SK-N-SH treated with all-trans-retinoic acid at 6 μM for 48 hours (cell line): ENCODE data around the gene SAFB2.

Experiments used
- ATAC-seq: fragments of 200-7000 bp; cut with Tn5 transposase; 3 replicates; pipeline ENCODE4 v1.9.1; 2020; ENCODE audit warnings: mild to moderate bottlenecking, moderate library complexity
- ARNTL ChIP-seq: fragments of 450-650 bp; formaldehyde crosslinking; IDR thresholded peaks from 2 replicates; pipeline ENCODE4 v1.5.0; 2020; ENCODE audit warnings: low read depth, mild to moderate bottlenecking, moderate library complexity, borderline replicate concordance
- BACH2 ChIP-seq: fragments of 250-450 bp; sonication (Bioruptor Pico); IDR thresholded peaks from 2 replicates; pipeline ENCODE4 v1.9.0; 2021; ENCODE audit warnings: mild to moderate bottlenecking, borderline replicate concordance
- CSDC2 ChIP-seq: fragments of 250-450 bp; sonication (Bioruptor Pico); IDR thresholded peaks from 2 replicates; pipeline ENCODE4 v1.5.0; 2020; ENCODE audit warnings: mild to moderate bottlenecking, moderate library complexity
- GLIS3 ChIP-seq: fragments of 250-450 bp; sonication (Bioruptor Pico); IDR thresholded peaks from 2 replicates; pipeline ENCODE4 v1.5.0; 2020; ENCODE audit warnings: mild to moderate bottlenecking, moderate library complexity
- ISL1 ChIP-seq: fragments of 250-450 bp; sonication (Bioruptor Pico); IDR thresholded peaks from 2 replicates; pipeline ENCODE4 v2.1.2; 2022; ENCODE audit warnings: mild to moderate bottlenecking, moderate library complexity
- OSR1 ChIP-seq: fragments of 250-450 bp; sonication (Bioruptor Pico); IDR thresholded peaks from 2 replicates; pipeline ENCODE4 v1.8.0; 2022; ENCODE audit warnings: moderate library complexity, mild to moderate bottlenecking, inconsistent platforms
- PPARA ChIP-seq: fragments of 250-450 bp; sonication (Bioruptor Pico); IDR thresholded peaks from 2 replicates; pipeline ENCODE4 v1.5.0; 2020; ENCODE audit warnings: mild to moderate bottlenecking, borderline replicate concordance
- RARB ChIP-seq: fragments of 250-450 bp; sonication (Bioruptor Pico); IDR thresholded peaks from 2 replicates; pipeline ENCODE4 v1.8.0; 2021; ENCODE audit warnings: mild to moderate bottlenecking, moderate library complexity
- SNAI2 ChIP-seq: fragments of 250-450 bp; sonication (Bioruptor Pico); IDR thresholded peaks from 2 replicates; pipeline ENCODE4 v1.5.0; 2020; ENCODE audit warnings: mild to moderate bottlenecking, moderate library complexity
- TCF4 ChIP-seq: fragments of 250-450 bp; sonication (Bioruptor Pico); IDR thresholded peaks from 2 replicates; pipeline ENCODE4 v1.8.0; 2021; ENCODE audit warnings: mild to moderate bottlenecking, moderate library complexity, borderline replicate concordance
- TOX ChIP-seq: fragments of 250-450 bp; sonication (Bioruptor Pico); IDR thresholded peaks from 2 replicates; pipeline ENCODE4 v1.8.0; 2021; ENCODE audit warnings: mild to moderate bottlenecking, moderate library complexity, borderline replicate concordance
- ZC3H10 ChIP-seq: fragments of 250-450 bp; sonication (Bioruptor Pico); IDR thresholded peaks from 2 replicates; pipeline ENCODE4 v1.5.1; 2021; ENCODE audit warnings: mild to moderate bottlenecking, moderate library complexity
- ZFP3 ChIP-seq: fragments of 250-450 bp; sonication (Bioruptor Pico); IDR thresholded peaks from 2 replicates; pipeline ENCODE4 v1.5.0; 2020; ENCODE audit warnings: mild to moderate bottlenecking, moderate library complexity
- ZNF565 ChIP-seq: fragments of 450-650 bp; formaldehyde crosslinking; conservative IDR thresholded peaks from 2 replicates; pipeline ENCODE4 v1.5.0; 2020; ENCODE audit warnings: low read depth, mild to moderate bottlenecking, moderate library complexity
- ZNF70 ChIP-seq: fragments of 450-650 bp; formaldehyde crosslinking; IDR thresholded peaks from 2 replicates; pipeline ENCODE4 v1.5.0; 2020; ENCODE audit warnings: mild to moderate bottlenecking, moderate library complexity
- ZNF8 ChIP-seq: fragments of 450-650 bp; formaldehyde crosslinking; IDR thresholded peaks from 2 replicates; pipeline ENCODE4 v1.5.0; 2020; ENCODE audit warnings: mild to moderate bottlenecking, moderate library complexity
- TF ChIP-seq, protein P1 (sequence below): fragments of 250-450 bp; sonication (Bioruptor Pico); IDR thresholded peaks from 2 replicates; pipeline ENCODE4 v1.5.0; 2020; ENCODE audit warnings: mild to moderate bottlenecking, moderate library complexity
- TF ChIP-seq, protein P2 (sequence below): fragments of 250-450 bp; sonication (Bioruptor Pico); IDR thresholded peaks from 2 replicates; pipeline ENCODE4 v1.8.0; 2021; ENCODE audit warnings: low read depth, mild to moderate bottlenecking, moderate library complexity, borderline replicate concordance
- TF ChIP-seq, protein P3 (sequence below): fragments of 250-450 bp; sonication (Bioruptor Pico); IDR thresholded peaks from 2 replicates; pipeline ENCODE4 v1.8.0; 2020; ENCODE audit warnings: mild to moderate bottlenecking, moderate library complexity, borderline replicate concordance
- TF ChIP-seq, protein P4 (sequence below): fragments of 250-450 bp; sonication (Bioruptor Pico); IDR thresholded peaks from 2 replicates; pipeline ENCODE4 v1.5.1; 2020; ENCODE audit warnings: low read depth, mild to moderate bottlenecking, moderate library complexity

SAFB2 gene

DNA sequence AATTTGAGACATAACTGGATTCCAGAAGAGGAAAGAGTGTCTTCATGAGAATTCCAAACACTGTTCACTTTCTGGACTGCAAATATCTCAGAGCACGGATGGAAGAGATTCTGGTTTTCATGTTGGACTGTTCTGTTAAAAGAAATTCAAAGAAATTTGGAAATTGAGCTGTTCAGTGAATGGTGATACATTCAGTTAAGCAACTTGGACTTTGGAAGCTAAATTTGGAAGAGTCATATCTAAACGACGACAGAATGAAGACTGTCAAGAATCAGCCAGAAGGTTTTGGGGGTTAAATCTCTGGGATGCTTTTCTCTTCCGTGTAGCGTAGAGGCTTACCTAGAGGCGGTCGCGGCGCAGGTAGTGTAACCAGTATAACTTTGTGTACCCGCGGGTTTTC lies 25.9 kb upstream of the SAFB2 start:
- no peak for TF ChIP-seq BACH2 (CRISPR knock-in tag)
- TF ChIP-seq, protein P1, sequence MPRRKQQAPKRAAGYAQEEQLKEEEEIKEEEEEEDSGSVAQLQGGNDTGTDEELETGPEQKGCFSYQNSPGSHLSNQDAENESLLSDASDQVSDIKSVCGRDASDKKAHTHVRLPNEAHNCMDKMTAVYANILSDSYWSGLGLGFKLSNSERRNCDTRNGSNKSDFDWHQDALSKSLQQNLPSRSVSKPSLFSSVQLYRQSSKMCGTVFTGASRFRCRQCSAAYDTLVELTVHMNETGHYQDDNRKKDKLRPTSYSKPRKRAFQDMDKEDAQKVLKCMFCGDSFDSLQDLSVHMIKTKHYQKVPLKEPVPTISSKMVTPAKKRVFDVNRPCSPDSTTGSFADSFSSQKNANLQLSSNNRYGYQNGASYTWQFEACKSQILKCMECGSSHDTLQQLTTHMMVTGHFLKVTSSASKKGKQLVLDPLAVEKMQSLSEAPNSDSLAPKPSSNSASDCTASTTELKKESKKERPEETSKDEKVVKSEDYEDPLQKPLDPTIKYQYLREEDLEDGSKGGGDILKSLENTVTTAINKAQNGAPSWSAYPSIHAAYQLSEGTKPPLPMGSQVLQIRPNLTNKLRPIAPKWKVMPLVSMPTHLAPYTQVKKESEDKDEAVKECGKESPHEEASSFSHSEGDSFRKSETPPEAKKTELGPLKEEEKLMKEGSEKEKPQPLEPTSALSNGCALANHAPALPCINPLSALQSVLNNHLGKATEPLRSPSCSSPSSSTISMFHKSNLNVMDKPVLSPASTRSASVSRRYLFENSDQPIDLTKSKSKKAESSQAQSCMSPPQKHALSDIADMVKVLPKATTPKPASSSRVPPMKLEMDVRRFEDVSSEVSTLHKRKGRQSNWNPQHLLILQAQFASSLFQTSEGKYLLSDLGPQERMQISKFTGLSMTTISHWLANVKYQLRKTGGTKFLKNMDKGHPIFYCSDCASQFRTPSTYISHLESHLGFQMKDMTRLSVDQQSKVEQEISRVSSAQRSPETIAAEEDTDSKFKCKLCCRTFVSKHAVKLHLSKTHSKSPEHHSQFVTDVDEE (CRISPR knock-in tag), result no peak
- TF ChIP-seq, protein P2, sequence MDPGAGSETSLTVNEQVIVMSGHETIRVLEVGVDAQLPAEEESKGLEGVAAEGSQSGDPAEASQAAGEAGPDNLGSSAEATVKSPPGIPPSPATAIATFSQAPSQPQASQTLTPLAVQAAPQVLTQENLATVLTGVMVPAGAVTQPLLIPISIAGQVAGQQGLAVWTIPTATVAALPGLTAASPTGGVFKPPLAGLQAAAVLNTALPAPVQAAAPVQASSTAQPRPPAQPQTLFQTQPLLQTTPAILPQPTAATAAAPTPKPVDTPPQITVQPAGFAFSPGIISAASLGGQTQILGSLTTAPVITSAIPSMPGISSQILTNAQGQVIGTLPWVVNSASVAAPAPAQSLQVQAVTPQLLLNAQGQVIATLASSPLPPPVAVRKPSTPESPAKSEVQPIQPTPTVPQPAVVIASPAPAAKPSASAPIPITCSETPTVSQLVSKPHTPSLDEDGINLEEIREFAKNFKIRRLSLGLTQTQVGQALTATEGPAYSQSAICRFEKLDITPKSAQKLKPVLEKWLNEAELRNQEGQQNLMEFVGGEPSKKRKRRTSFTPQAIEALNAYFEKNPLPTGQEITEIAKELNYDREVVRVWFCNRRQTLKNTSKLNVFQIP (CRISPR knock-in tag), result no peak
- no peak for TF ChIP-seq TCF4 (CRISPR knock-in tag)
- TF ChIP-seq OSR1 (CRISPR knock-in tag), result no peak
- TF ChIP-seq GLIS3 (CRISPR knock-in tag), result no peak
- no peak for TF ChIP-seq ZC3H10 (CRISPR knock-in tag)
- TF ChIP-seq CSDC2, result no peak
- TF ChIP-seq ISL1 (CRISPR knock-in tag), result no peak
- TF ChIP-seq, all 23 proteins: peak for 0
- ATAC-seq, result no peak

DNA sequence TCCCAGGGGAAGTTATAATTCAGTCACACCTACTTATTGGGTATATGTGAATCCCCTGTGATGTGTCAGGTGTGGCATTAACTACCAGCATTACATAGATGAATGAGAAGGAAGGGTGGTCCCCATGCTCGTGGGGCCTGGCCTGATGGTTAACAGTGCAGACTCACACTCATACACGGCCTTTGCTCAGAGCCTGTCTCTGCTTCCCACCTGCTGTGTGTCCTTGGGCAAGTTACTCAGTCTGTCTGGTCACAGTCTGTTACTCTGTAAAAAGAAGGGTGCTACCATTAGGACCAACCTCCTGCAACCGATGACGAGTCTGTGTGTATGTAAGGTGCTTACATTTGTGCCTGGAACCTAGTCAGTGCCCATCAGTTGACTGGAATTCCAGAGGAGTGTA lies 24.1 kb upstream of the SAFB2 start:
- no peak for ATAC-seq
- TF ChIP-seq, protein P3, sequence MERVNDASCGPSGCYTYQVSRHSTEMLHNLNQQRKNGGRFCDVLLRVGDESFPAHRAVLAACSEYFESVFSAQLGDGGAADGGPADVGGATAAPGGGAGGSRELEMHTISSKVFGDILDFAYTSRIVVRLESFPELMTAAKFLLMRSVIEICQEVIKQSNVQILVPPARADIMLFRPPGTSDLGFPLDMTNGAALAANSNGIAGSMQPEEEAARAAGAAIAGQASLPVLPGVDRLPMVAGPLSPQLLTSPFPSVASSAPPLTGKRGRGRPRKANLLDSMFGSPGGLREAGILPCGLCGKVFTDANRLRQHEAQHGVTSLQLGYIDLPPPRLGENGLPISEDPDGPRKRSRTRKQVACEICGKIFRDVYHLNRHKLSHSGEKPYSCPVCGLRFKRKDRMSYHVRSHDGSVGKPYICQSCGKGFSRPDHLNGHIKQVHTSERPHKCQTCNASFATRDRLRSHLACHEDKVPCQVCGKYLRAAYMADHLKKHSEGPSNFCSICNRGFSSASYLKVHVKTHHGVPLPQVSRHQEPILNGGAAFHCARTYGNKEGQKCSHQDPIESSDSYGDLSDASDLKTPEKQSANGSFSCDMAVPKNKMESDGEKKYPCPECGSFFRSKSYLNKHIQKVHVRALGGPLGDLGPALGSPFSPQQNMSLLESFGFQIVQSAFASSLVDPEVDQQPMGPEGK (CRISPR knock-in tag), result no peak
- TF ChIP-seq TCF4 (CRISPR knock-in tag), result no peak
- no peak for TF ChIP-seq TOX (CRISPR knock-in tag)
- TF ChIP-seq CSDC2, result no peak
- TF ChIP-seq, protein P4, sequence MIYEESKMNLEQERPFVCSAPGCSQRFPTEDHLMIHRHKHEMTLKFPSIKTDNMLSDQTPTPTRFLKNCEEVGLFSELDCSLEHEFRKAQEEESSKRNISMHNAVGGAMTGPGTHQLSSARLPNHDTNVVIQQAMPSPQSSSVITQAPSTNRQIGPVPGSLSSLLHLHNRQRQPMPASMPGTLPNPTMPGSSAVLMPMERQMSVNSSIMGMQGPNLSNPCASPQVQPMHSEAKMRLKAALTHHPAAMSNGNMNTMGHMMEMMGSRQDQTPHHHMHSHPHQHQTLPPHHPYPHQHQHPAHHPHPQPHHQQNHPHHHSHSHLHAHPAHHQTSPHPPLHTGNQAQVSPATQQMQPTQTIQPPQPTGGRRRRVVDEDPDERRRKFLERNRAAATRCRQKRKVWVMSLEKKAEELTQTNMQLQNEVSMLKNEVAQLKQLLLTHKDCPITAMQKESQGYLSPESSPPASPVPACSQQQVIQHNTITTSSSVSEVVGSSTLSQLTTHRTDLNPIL (CRISPR knock-in tag), result no peak
- TF ChIP-seq OSR1 (CRISPR knock-in tag), result no peak
- TF ChIP-seq, protein P2 (CRISPR knock-in tag), result no peak
- no peak for TF ChIP-seq ZNF8 (CRISPR knock-in tag)
- no peak for TF ChIP-seq PPARA
- no peak for TF ChIP-seq ISL1 (CRISPR knock-in tag)
- no peak for TF ChIP-seq BACH2 (CRISPR knock-in tag)
- no peak for TF ChIP-seq ZNF70 (CRISPR knock-in tag)
- no peak for TF ChIP-seq SNAI2 (CRISPR knock-in tag)
- no peak for TF ChIP-seq GLIS3 (CRISPR knock-in tag)
- TF ChIP-seq ZFP3 (CRISPR knock-in tag), result no peak
- no peak for TF ChIP-seq ZNF565 (CRISPR knock-in tag)

DNA sequence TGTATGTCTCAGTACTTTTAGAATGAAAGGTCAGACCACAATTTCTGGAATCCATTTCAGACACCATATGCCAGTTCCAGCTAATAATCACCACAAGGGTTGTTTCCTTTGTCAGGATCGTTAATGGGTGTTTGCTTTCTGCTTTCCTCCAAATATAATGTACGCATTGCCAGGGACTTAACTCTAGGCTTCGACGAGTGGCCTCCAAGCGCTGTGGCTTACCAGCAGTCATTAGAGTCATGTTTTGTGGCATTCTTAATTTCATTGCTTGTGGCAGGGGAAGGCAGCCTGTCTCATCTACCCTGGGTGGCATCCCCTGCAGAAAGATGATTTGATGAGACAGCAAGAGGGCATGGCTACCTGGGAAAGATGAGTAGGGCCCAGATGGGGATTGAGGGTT lies 22.8 kb upstream of the SAFB2 start:
- no peak for ATAC-seq
- TF ChIP-seq ZC3H10 (CRISPR knock-in tag), result no peak
- TF ChIP-seq ISL1 (CRISPR knock-in tag), result no peak
- TF ChIP-seq ZNF70 (CRISPR knock-in tag), result no peak
- no peak for TF ChIP-seq ZNF8 (CRISPR knock-in tag)
- TF ChIP-seq RARB (CRISPR knock-in tag), result no peak
- TF ChIP-seq PPARA, result no peak
- no peak for TF ChIP-seq ARNTL (CRISPR knock-in tag)
- TF ChIP-seq, protein P2 (CRISPR knock-in tag), result no peak
- TF ChIP-seq, protein P1 (CRISPR knock-in tag), result no peak
- TF ChIP-seq BACH2 (CRISPR knock-in tag), result no peak
